Mammary epithelial cell (primary cell): ENCODE measurements around the gene PITPNM2.

Experiments used
- EZH2 ChIP-seq: IDR thresholded peaks from 2 replicates; pipeline ENCODE4 v1.6.1; 2012; ENCODE audit warnings: low read length, inconsistent platforms, borderline replicate concordance
- TF ChIP-seq, protein P1 (sequence below), 2 donors: IDR thresholded peaks in 1 of 2; conservative IDR thresholded peaks in 1 of 2; 2 replicates each; pipeline ENCODE4 v1.5.1; 2011 to 2012; ENCODE audit warnings: inconsistent platforms in 2 of 2, low read length in 2 of 2, mild to moderate bottlenecking in 2 of 2, control low read depth in 1 of 2, low read depth in 1 of 2; ENCODE audit not compliant: insufficient read depth in 1 of 2; ENCODE audit errors: extremely low read depth in 1 of 2

DNA sequence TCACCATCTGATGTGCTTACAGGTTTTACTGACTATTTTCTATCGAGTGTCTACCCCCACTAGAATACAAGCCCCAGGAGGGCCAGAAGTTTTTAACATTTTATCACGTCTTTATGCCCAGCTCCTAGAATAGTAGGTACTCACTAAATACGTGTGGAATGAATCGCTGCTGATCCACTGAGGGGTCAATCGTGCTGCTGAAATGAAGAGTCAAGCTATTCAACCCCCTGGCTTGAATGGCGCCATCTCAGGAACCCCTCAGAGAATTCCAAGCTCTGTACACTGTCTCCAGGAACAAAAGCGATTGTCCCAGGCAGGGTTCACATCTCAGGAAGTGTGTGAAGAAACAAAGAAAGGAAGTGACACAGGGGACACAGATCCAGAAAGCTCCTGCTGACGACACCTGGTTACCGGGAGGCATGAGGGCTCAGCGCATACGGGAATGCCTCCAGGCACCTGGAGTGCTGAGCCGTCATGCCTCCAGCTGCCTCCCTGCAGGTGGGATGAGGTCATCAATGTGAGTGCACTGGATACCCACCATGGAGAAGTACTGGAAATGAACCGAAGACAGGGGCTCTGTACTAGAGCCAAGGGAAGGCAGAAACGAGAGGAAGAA is 45.6 kb downstream of the PITPNM2 start:
- TF ChIP-seq, protein P1, sequence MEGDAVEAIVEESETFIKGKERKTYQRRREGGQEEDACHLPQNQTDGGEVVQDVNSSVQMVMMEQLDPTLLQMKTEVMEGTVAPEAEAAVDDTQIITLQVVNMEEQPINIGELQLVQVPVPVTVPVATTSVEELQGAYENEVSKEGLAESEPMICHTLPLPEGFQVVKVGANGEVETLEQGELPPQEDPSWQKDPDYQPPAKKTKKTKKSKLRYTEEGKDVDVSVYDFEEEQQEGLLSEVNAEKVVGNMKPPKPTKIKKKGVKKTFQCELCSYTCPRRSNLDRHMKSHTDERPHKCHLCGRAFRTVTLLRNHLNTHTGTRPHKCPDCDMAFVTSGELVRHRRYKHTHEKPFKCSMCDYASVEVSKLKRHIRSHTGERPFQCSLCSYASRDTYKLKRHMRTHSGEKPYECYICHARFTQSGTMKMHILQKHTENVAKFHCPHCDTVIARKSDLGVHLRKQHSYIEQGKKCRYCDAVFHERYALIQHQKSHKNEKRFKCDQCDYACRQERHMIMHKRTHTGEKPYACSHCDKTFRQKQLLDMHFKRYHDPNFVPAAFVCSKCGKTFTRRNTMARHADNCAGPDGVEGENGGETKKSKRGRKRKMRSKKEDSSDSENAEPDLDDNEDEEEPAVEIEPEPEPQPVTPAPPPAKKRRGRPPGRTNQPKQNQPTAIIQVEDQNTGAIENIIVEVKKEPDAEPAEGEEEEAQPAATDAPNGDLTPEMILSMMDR (conservative IDR thresholded peaks at IDR 0.05 in 1 of 2, IDR thresholded peaks at IDR 0.05 in 1 of 2; ENCODE audit: extremely low read depth in 1 of 2, insufficient read depth in 1 of 2, low read depth in 1 of 2, low read length in 2 of 2), result no peak
- no peak for TF ChIP-seq EZH2
